Measurements from ENCODE around the gene RASAL2. TPM values are rescaled to one million over a fixed set of nuclear protein-coding genes. Genes with fewer than 3 reads are reported as not detected.
"Not testable (repeated sequence)": the region's sequence is repeated elsewhere in the genome, so short reads cannot be mapped to it uniquely, and the experiment has no call there.

RASAL2 gene
- polyA plus RNA-seq, 1 experiment: 21.4 TPM

DNA sequence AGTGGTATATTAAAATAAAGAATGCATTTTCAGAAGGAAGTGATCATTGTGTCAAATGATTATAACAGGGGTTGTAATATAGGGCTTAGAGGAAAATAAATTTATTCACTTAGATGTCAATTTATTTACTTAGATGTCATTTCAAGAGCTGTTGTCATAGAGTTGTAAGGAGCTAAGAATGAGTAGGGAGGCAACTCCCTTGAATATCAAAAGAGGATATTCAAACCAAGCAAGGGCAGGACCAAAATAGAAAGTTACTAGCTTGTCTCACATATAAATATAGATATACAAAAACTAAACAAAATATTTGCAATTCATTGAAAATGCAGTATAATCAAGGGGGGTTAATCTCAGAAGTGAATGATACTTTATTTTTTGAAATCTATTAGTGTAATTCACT lies 16.0 kb upstream of the RASAL2 start:
- Histone ChIP-seq H3K27me3 (ENCODE audit: control insufficient read depth, insufficient read depth, low read length) (no peaks in the 10 kb centered on the region), H3K9me3 (ENCODE audit: control insufficient read depth, insufficient read depth, low read length) (no peaks in the 10 kb centered on the region), H3K4me3 (ENCODE audit: low read depth, low read length) (no peak overlapping the region), H3K27ac (ENCODE audit: low read depth, low read length) (no peak overlapping the region)
- CTCF ChIA-PET: interaction anchor here (0.7 kb wide), 1 partner anchor 46 kb away, joined by 3 read pairs; no protein-coding TSS in a partner anchor
- POLR2A ChIA-PET: no interaction called here
- DNase-seq (ENCODE audit: low read depth, low spot score): no peak
- TF ChIP-seq, protein P1, sequence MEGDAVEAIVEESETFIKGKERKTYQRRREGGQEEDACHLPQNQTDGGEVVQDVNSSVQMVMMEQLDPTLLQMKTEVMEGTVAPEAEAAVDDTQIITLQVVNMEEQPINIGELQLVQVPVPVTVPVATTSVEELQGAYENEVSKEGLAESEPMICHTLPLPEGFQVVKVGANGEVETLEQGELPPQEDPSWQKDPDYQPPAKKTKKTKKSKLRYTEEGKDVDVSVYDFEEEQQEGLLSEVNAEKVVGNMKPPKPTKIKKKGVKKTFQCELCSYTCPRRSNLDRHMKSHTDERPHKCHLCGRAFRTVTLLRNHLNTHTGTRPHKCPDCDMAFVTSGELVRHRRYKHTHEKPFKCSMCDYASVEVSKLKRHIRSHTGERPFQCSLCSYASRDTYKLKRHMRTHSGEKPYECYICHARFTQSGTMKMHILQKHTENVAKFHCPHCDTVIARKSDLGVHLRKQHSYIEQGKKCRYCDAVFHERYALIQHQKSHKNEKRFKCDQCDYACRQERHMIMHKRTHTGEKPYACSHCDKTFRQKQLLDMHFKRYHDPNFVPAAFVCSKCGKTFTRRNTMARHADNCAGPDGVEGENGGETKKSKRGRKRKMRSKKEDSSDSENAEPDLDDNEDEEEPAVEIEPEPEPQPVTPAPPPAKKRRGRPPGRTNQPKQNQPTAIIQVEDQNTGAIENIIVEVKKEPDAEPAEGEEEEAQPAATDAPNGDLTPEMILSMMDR (IDR thresholded peaks at IDR 0.05; ENCODE audit: low read depth, low read length): no peak

DNA sequence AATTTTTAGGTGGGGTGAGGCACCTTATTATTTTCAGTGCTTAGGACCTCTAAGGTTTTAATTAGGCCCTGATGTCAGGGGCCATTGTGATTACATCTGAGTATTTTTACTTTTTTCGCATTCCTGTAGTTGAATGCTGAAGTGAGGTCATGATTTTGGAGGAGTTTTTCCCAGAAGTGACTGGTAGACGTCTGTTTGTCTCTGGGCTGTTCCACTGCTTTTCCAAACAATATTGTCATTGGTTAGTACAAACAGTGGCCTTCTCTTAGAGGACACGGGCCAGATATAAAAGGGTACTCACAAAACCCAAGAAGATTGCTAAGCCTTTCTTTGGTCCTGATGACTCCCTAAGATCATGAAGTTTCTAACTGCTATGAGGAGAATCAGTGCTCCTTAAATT lies 7.6 kb upstream of the RASAL2 start:
- Histone ChIP-seq H3K27me3 (ENCODE audit: control insufficient read depth, insufficient read depth, low read length) (no peaks in the 10 kb centered on the region), H3K4me3 (ENCODE audit: low read depth, low read length) (no peak overlapping the region), H3K9me3 (ENCODE audit: control insufficient read depth, insufficient read depth, low read length) (no peaks in the 10 kb centered on the region), H3K27ac (ENCODE audit: low read depth, low read length) (no peak overlapping the region)
- CTCF ChIA-PET: interaction anchor here (0.6 to 4.1 kb wide), 4 partner anchors 12 to 214 kb away, joined by 3 to 15 read pairs (median 4); no protein-coding TSS in a partner anchor
- POLR2A ChIA-PET: no interaction called here
- no peak for DNase-seq (ENCODE audit: low read depth, low spot score)
- TF ChIP-seq, protein P1 (IDR thresholded peaks at IDR 0.05; ENCODE audit: low read depth, low read length): no peak

DNA sequence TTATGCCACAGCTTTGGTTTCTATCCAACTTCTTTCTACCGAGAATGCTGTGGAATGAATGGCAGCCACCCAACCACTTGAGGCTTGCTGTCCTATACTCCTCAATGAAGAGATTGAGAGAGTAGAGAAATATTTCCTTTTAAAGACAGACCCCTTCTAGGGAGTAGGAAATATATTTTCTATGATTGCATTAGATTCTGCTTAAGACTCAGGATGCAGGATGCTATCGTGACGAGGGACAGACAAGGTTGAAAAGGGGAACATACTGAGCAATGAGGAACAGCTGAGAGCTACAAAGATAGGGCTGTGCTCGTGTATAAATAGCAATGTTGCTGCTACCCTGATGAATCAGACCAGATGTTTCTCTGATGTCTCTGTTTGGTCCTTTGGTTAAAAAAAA lies 7.1 kb upstream of the RASAL2 start:
- TF ChIP-seq, protein P1 (IDR thresholded peaks at IDR 0.05; ENCODE audit: low read depth, low read length): no peak
- Histone ChIP-seq H3K27ac (ENCODE audit: low read depth, low read length) (no peak overlapping the region), H3K4me3 (ENCODE audit: low read depth, low read length) (no peak overlapping the region), H3K9me3 (ENCODE audit: control insufficient read depth, insufficient read depth, low read length) (no peaks in the 10 kb centered on the region), H3K27me3 (ENCODE audit: control insufficient read depth, insufficient read depth, low read length) (no peaks in the 10 kb centered on the region)
- no peak for DNase-seq (ENCODE audit: low read depth, low spot score)
- ChIA-PET CTCF (interaction anchor here (0.6 to 4.1 kb wide), 3 partner anchors 45 to 213 kb away, joined by 3 to 15 read pairs (median 5); no protein-coding TSS in a partner anchor), POLR2A (no interaction called here)

DNA sequence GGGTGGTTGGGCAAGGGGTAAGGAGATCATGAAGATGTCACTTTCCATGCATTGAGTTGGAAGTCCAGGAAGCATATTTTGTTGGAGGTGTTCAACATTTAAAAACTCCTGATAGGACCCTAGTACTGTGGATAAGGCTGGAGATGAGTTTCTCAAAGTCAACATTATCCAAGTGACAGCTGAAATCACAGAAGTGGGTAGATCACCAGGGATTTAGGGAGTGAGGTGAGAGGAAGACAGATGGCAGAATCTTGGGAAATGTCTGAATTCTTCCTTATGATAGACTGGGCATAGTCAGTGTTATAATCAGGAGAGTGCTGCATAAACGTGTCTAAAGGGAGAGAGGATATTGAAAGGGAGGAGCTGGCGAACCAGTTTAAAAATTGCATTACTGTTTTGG lies 5.3 kb upstream of the RASAL2 start:
- CTCF ChIA-PET: interaction anchor here (1.6 kb wide), 1 partner anchor 57 kb away, joined by 6 read pairs; no protein-coding TSS in a partner anchor

DNA sequence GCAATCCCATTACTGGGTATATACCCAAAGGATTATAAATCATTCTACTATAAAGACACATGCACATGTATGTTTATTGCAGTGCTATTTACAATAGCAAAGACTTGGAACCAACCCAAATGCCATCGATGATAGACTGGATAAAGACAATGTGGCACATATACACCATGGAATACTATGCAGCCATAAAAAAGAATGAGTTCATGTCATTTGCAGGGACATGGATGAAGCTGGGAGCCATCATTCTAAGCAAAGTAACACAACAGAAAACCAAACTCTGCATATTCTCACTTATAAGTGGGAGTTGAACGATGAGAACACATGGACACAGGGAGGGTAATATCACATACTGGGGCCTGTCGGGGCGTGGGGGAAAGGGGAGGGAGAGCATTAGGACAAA lies 2.5 kb upstream of the RASAL2 start:
- POLR2A ChIA-PET; DNase-seq (ENCODE audit: low read depth, low spot score); H3K9me3 ChIP-seq (ENCODE audit: control insufficient read depth, insufficient read depth, low read length); H3K4me3 ChIP-seq (ENCODE audit: low read depth, low read length); H3K27me3 ChIP-seq (ENCODE audit: control insufficient read depth, insufficient read depth, low read length); H3K27ac ChIP-seq (ENCODE audit: low read depth, low read length): not testable (repeated sequence)
- CTCF ChIA-PET: interaction anchor here (1.1 to 4.3 kb wide), 2 partner anchors 54 to 60 kb away, joined by 3 to 26 read pairs; no protein-coding TSS in a partner anchor

More for the DNA sequence above, 5.3 kb upstream of the RASAL2 start:
- H3K9me3 ChIP-seq (ENCODE audit: control insufficient read depth, insufficient read depth, low read length): no peaks in the 10 kb centered on the region
- no peak overlapping the region for H3K27ac ChIP-seq (ENCODE audit: low read depth, low read length)
- H3K27me3 ChIP-seq (ENCODE audit: control insufficient read depth, insufficient read depth, low read length): no peaks in the 10 kb centered on the region
- POLR2A ChIA-PET: no interaction called here
- TF ChIP-seq, protein P1 (IDR thresholded peaks at IDR 0.05; ENCODE audit: low read depth, low read length): no peak
- no peak overlapping the region for H3K4me3 ChIP-seq (ENCODE audit: low read depth, low read length)
- DNase-seq (ENCODE audit: low read depth, low spot score): no peak

All from AG04450 (cell line).